WTC11 (cell line): ENCODE results near the gene LOX. TPM values are rescaled to one million over a fixed set of nuclear protein-coding genes. Genes with fewer than 3 reads are reported as not detected.

Experiments used
- ATAC-seq: fragments of 200-7000 bp; cut with Tn5 transposase; 2 replicates; pipeline ENCODE4 v1.10.0; 2021; ENCODE audit warnings: mild to moderate bottlenecking, moderate library complexity
- CTCF ChIA-PET: fragments of 300-600 bp; sonication (Branson Sonifier 250); formaldehyde crosslinking; loops from one replicate; lab custom pipeline; 2021; ENCODE audit warnings: antibody characterized with exemption; lab: Charles Lee
- POLR2A ChIA-PET: fragments of 350-600 bp; sonication (Branson Sonifier 250); formaldehyde crosslinking; loops from one replicate; lab custom pipeline; 2021; ENCODE audit warnings: antibody characterized with exemption; lab: Charles Lee
- DNase-seq: peaks from one replicate; pipeline ENCODE4 v3.0.0; 2021; ENCODE audit warnings: low spot score
- H3K27ac Mint-ChIP-seq: 2 replicates; pipeline ENCODE4 v1.8.0; 2021; ENCODE audit warnings: mixed read lengths
- H3K27me3 Mint-ChIP-seq: 2 replicates; pipeline ENCODE4 v1.8.0; 2021; ENCODE audit warnings: low read depth, mild to moderate bottlenecking, moderate library complexity, mixed read lengths
- H3K36me3 Mint-ChIP-seq: 2 replicates; pipeline ENCODE4 v1.8.0; 2021; ENCODE audit warnings: mixed read lengths
- H3K4me1 Mint-ChIP-seq: 2 replicates; pipeline ENCODE4 v1.8.0; 2022; ENCODE audit warnings: mixed read lengths
- H3K4me3 Mint-ChIP-seq: 2 replicates; pipeline ENCODE4 v1.8.0; 2021; ENCODE audit warnings: mild to moderate bottlenecking, moderate library complexity, mixed read lengths
- H3K9me3 Mint-ChIP-seq: 2 replicates; pipeline ENCODE4 v1.8.0; 2021; ENCODE audit warnings: mixed read lengths
- ATF1 ChIP-seq: sonication (generic); formaldehyde crosslinking; IDR thresholded peaks from 2 replicates; pipeline ENCODE4 v1.8.1; 2023; ENCODE audit warnings: mild to moderate bottlenecking, moderate library complexity, missing genetic modification reagents
- CTCF ChIP-seq: fragments of 200-600 bp; IDR thresholded peaks from 2 replicates; pipeline ENCODE4 v1.8.0; 2022; ENCODE audit warnings: antibody characterized with exemption
- E2F1 ChIP-seq: sonication (generic); formaldehyde crosslinking; IDR thresholded peaks from 2 replicates; pipeline ENCODE4 v1.8.0; 2022; ENCODE audit warnings: mild to moderate bottlenecking, missing genetic modification reagents
- EMX1 ChIP-seq: fragments of 250-450 bp; sonication (Bioruptor Pico); IDR thresholded peaks from 2 replicates; pipeline ENCODE4 v1.8.0; 2021; ENCODE audit warnings: mild to moderate bottlenecking
- FOXK1 ChIP-seq: sonication (generic); formaldehyde crosslinking; IDR thresholded peaks from 2 replicates; pipeline ENCODE4 v1.8.0; 2022; ENCODE audit warnings: mild to moderate bottlenecking, moderate library complexity, missing genetic modification reagents
- HMGA2 ChIP-seq: fragments of 250-450 bp; sonication (Bioruptor Pico); IDR thresholded peaks from 2 replicates; pipeline ENCODE4 v1.4.0; 2021; ENCODE audit warnings: mild to moderate bottlenecking, moderate library complexity
- KAT7 ChIP-seq: sonication (generic); formaldehyde crosslinking; IDR thresholded peaks from 2 replicates; pipeline ENCODE4 v1.8.1; 2023; ENCODE audit warnings: missing genetic modification reagents, mild to moderate bottlenecking, borderline replicate concordance
- MXD4 ChIP-seq: fragments of 250-450 bp; sonication (Bioruptor Pico); IDR thresholded peaks from 2 replicates; pipeline ENCODE4 v1.8.0; 2021; ENCODE audit warnings: mild to moderate bottlenecking, moderate library complexity, borderline replicate concordance
- NR1H2 ChIP-seq: sonication (generic); formaldehyde crosslinking; IDR thresholded peaks from 2 replicates; pipeline ENCODE4 v1.9.0; 2021; ENCODE audit warnings: mild to moderate bottlenecking, moderate library complexity, missing genetic modification reagents
- NR2C2 ChIP-seq: sonication (generic); formaldehyde crosslinking; IDR thresholded peaks from 2 replicates; pipeline ENCODE4 v1.8.0; 2022; ENCODE audit warnings: mild to moderate bottlenecking, missing genetic modification reagents
- NR3C1 ChIP-seq: sonication (generic); formaldehyde crosslinking; conservative IDR thresholded peaks from 2 replicates; pipeline ENCODE4 v1.8.1; 2023; ENCODE audit warnings: low read depth, mild to moderate bottlenecking, missing genetic modification reagents
- TEAD4 ChIP-seq: sonication (generic); formaldehyde crosslinking; IDR thresholded peaks from 2 replicates; pipeline ENCODE4 v1.8.0; 2022; ENCODE audit warnings: mild to moderate bottlenecking, missing genetic modification reagents
- TP53 ChIP-seq: sonication (generic); formaldehyde crosslinking; IDR thresholded peaks from 2 replicates; pipeline ENCODE4 v1.8.1; 2023; ENCODE audit warnings: mild to moderate bottlenecking, missing genetic modification reagents
- USF1 ChIP-seq: sonication (generic); formaldehyde crosslinking; IDR thresholded peaks from 2 replicates; pipeline ENCODE4 v1.8.0; 2022; ENCODE audit warnings: mild to moderate bottlenecking, missing genetic modification reagents
- ZBTB21 ChIP-seq: sonication (generic); formaldehyde crosslinking; IDR thresholded peaks from 2 replicates; pipeline ENCODE4 v1.8.1; 2023; ENCODE audit warnings: mild to moderate bottlenecking, missing genetic modification reagents, borderline replicate concordance
- ZNF121 ChIP-seq: sonication (generic); formaldehyde crosslinking; IDR thresholded peaks from 2 replicates; pipeline ENCODE4 v1.8.0; 2023; ENCODE audit warnings: missing genetic modification reagents
- ZNF263 ChIP-seq: sonication (generic); formaldehyde crosslinking; IDR thresholded peaks from 2 replicates; pipeline ENCODE4 v1.8.1; 2022; ENCODE audit warnings: low read depth, mild to moderate bottlenecking, moderate library complexity, missing genetic modification reagents
- ZNF416 ChIP-seq: fragments of 250-450 bp; sonication (Bioruptor Pico); IDR thresholded peaks from 2 replicates; pipeline ENCODE4 v1.9.0; 2021; ENCODE audit warnings: mild to moderate bottlenecking, inconsistent platforms
- ZNF423 ChIP-seq: fragments of 250-450 bp; sonication (Bioruptor Pico); IDR thresholded peaks from 2 replicates; pipeline ENCODE4 v2.1.2; 2022; ENCODE audit warnings: mild to moderate bottlenecking, moderate library complexity
- total RNA-seq: library from RNA; stranded (reverse); gene quantifications from 3 replicates; pipeline ENCODE4 v1.2.3, GENCODE V29; 2021
- TF ChIP-seq, protein P1 (sequence below): sonication (generic); formaldehyde crosslinking; IDR thresholded peaks from 2 replicates; pipeline ENCODE4 v1.8.1; 2023; ENCODE audit warnings: mild to moderate bottlenecking, missing genetic modification reagents
- TF ChIP-seq, protein P2 (sequence below): sonication (generic); formaldehyde crosslinking; IDR thresholded peaks from 2 replicates; pipeline ENCODE4 v1.8.1; 2022; ENCODE audit warnings: mild to moderate bottlenecking, moderate library complexity, missing genetic modification reagents
- TF ChIP-seq, protein P3 (sequence below): sonication (generic); formaldehyde crosslinking; IDR thresholded peaks from 2 replicates; pipeline ENCODE4 v1.8.1; 2022; ENCODE audit warnings: low read depth, mild to moderate bottlenecking, moderate library complexity, missing genetic modification reagents, borderline replicate concordance

The LOX gene
- total RNA-seq, 1 experiment from 2014 or later, result 1.3 TPM

DNA sequence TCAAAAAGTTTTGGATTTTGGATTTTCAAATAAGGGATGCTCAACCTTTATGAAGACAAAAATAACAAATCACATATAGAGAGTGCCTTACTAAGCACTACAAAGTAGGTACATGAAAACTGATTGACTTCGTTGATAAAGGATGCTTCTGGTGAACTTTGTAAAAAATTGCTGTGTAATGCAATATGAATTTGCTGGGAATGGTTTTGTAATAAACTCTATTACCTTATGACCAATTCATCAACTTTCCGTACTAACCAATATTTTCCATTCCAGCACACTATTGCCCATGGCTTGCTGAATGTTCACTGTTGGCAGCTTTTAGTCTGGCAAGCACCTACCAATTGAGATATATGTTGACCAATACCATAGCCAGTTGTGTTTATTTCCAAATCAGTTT lies 27.9 kb upstream of the LOX start (continued):
- no peak for TF ChIP-seq E2F1
- TF ChIP-seq HMGA2 (CRISPR knock-in tag), result no peak
- TF ChIP-seq, protein P1, sequence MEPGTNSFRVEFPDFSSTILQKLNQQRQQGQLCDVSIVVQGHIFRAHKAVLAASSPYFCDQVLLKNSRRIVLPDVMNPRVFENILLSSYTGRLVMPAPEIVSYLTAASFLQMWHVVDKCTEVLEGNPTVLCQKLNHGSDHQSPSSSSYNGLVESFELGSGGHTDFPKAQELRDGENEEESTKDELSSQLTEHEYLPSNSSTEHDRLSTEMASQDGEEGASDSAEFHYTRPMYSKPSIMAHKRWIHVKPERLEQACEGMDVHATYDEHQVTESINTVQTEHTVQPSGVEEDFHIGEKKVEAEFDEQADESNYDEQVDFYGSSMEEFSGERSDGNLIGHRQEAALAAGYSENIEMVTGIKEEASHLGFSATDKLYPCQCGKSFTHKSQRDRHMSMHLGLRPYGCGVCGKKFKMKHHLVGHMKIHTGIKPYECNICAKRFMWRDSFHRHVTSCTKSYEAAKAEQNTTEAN, result no peak
- no peak for TF ChIP-seq FOXK1
- no peak for TF ChIP-seq NR1H2 (CRISPR knock-in tag)

- POLR2A ChIA-PET, result no interaction called here
- TF ChIP-seq CTCF, result no peak
- TF ChIP-seq, all 79 proteins: peak for 0
- CTCF ChIA-PET, result interaction anchor here (1.3 to 3.5 kb wide), 6 partner anchors 10 to 54 kb away, joined by 3 to 32 read pairs (median 5); no protein-coding TSS in a partner anchor
- Mint-ChIP-seq H3K27me3 (no peaks in the 10 kb centered on the region), H3K36me3 (no peaks in the 10 kb centered on the region), H3K9me3 (no peaks in the 10 kb centered on the region), H3K4me1 (peaks cover 24% of the 10 kb centered on the region), H3K4me3 (no peak overlapping the region), H3K27ac (no peak overlapping the region)
- DNase-seq (no peak), ATAC-seq (no peak)
Observed at GRCh38 chr5:122102825-122103224, 24.8 kb upstream of the LOX start.

- Mint-ChIP-seq H3K27me3 (no peaks in the 10 kb centered on the region), H3K4me3 (no peak overlapping the region), H3K27ac (no peak overlapping the region), H3K9me3 (no peaks in the 10 kb centered on the region), H3K4me1 (peaks cover 24% of the 10 kb centered on the region), H3K36me3 (no peaks in the 10 kb centered on the region)
- TF ChIP-seq, protein P2, sequence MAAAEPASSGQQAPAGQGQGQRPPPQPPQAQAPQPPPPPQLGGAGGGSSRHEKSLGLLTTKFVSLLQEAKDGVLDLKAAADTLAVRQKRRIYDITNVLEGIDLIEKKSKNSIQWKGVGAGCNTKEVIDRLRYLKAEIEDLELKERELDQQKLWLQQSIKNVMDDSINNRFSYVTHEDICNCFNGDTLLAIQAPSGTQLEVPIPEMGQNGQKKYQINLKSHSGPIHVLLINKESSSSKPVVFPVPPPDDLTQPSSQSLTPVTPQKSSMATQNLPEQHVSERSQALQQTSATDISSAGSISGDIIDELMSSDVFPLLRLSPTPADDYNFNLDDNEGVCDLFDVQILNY (CRISPR knock-in tag), result no peak
- TF ChIP-seq, protein P3, sequence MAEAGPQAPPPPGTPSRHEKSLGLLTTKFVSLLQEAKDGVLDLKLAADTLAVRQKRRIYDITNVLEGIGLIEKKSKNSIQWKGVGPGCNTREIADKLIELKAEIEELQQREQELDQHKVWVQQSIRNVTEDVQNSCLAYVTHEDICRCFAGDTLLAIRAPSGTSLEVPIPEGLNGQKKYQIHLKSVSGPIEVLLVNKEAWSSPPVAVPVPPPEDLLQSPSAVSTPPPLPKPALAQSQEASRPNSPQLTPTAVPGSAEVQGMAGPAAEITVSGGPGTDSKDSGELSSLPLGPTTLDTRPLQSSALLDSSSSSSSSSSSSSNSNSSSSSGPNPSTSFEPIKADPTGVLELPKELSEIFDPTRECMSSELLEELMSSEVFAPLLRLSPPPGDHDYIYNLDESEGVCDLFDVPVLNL (CRISPR knock-in tag), result no peak
- TF ChIP-seq TEAD4 (CRISPR knock-in tag) (no peak), USF1 (no peak), TP53 (CRISPR knock-in tag) (no peak), ATF1 (no peak), NR2C2 (no peak), ZNF263 (CRISPR knock-in tag) (no peak), MXD4 (CRISPR knock-in tag) (no peak), EMX1 (CRISPR knock-in tag) (no peak), ZNF416 (CRISPR knock-in tag) (no peak), KAT7 (CRISPR knock-in tag) (no peak), ZBTB21 (CRISPR knock-in tag) (no peak), NR3C1 (CRISPR knock-in tag) (no peak), ZNF423 (CRISPR knock-in tag) (no peak), ZNF121 (CRISPR knock-in tag) (no peak)
- DNase-seq (no peak), ATAC-seq (peak; percentile 53)
- ChIA-PET CTCF (interaction anchor here (0.6 to 3.5 kb wide), 19 partner anchors 9 to 135 kb away, joined by 3 to 32 read pairs (median 4); partner anchors contain the start of genes LOX and ZNF474), POLR2A (no interaction called here)
Observed at GRCh38 chr5:122101636-122102285, 23.7 kb upstream of the LOX start.
